GM12878 (cell line): ENCODE results near the gene PPFIA3. TPM values are rescaled to one million over a fixed set of nuclear protein-coding genes. Genes with fewer than 3 reads are reported as not detected.

Experiments
- ATAC-seq: fragments of 200-7000 bp; cut with Tn5 transposase; 3 replicates; pipeline ENCODE4 v1.9.1; 2020; ENCODE audit warnings: mild to moderate bottlenecking, moderate library complexity
- BruUV-seq: library from RNA; stranded (reverse); fragments of 400-500 nt; replicated peaks from 2 replicates; lab custom pipeline; 2021; lab: Mats Ljungman, UMichigan
- CTCF ChIA-PET: fragments of 300-600 bp; sonication (Branson Sonifier 250); formaldehyde crosslinking; extraction: SDS; loops from one replicate; lab custom pipeline; 2021; ENCODE audit warnings: inconsistent platforms; lab: Yijun Ruan, JAX
- POLR2A ChIA-PET: fragments of 350-600 bp; formaldehyde crosslinking; extraction: SDS; loops from one replicate; lab custom pipeline; 2021; ENCODE audit warnings: inconsistent platforms; lab: Charles Lee
- RAD21 ChIA-PET: fragments of 300-600 bp; sonication (Branson Sonifier 250); formaldehyde crosslinking; loops from one replicate; lab custom pipeline; 2023; ENCODE audit warnings: antibody characterized with exemption; ENCODE audit not compliant: unreplicated experiment; lab: Charles Lee
- SMC1A ChIA-PET: fragments of 300-600 bp; sonication (Branson Sonifier 250); formaldehyde crosslinking; loops from one replicate; lab custom pipeline; 2023; ENCODE audit not compliant: unreplicated experiment, uncharacterized antibody; lab: Charles Lee
- DNase-seq: peaks from one replicate; pipeline ENCODE4 v3.0.0-alpha.2; 2011; ENCODE audit warnings: low read depth, low spot score
- FAIRE-seq: peaks from 3 replicates; lab custom pipeline; 2011; peaks lifted over from hg19 to GRCh38; lab: Jason Lieb, UNC
- H2AFZ ChIP-seq: 2 replicates; pipeline ENCODE4 v1.6.0; 2011; ENCODE audit warnings: low read depth, low read length, control low read depth; ENCODE audit not compliant: control insufficient read depth
- H3K27ac ChIP-seq: 2 replicates; pipeline ENCODE4 v1.5.1; 2011; ENCODE audit warnings: control low read depth; ENCODE audit not compliant: control insufficient read depth, insufficient read depth
- H3K27me3 ChIP-seq, 2 experiments: replicated peaks in 1 of 2; 2 replicates each; pipeline versions ENCODE4 v1.6.0 to v1.6.1; 2011; ENCODE audit warnings: low read length in 1 of 2; ENCODE audit not compliant: control insufficient read depth in 2 of 2, insufficient read depth in 2 of 2
- H3K36me3 ChIP-seq, 2 experiments: 2 replicates each; pipeline ENCODE4 v1.5.1; 2011; ENCODE audit warnings: low read length in 1 of 2; ENCODE audit not compliant: control insufficient read depth in 2 of 2, insufficient read depth in 2 of 2
- H3K4me1 ChIP-seq: 2 replicates; pipeline ENCODE4 v1.6.1; 2011; ENCODE audit warnings: mild to moderate bottlenecking, low read length, moderate library complexity, mixed read lengths; ENCODE audit not compliant: control insufficient read depth, insufficient read depth
- H3K4me2 ChIP-seq: 2 replicates; pipeline ENCODE4 v1.6.0; 2011; ENCODE audit warnings: control low read depth; ENCODE audit not compliant: control insufficient read depth, insufficient read depth
- H3K4me3 ChIP-seq: fragments of 200-600 bp; sonication (generic); 2 replicates; pipeline ENCODE4 v1.5.1; 2016
- H3K79me2 ChIP-seq: 2 replicates; pipeline ENCODE4 v1.6.0; 2011; ENCODE audit warnings: low read length; ENCODE audit not compliant: control insufficient read depth, insufficient read depth
- H3K9ac ChIP-seq: 2 replicates; pipeline ENCODE4 v1.8.0; 2011; ENCODE audit warnings: low read length, control low read depth, mixed read lengths; ENCODE audit not compliant: control insufficient read depth, insufficient read depth
- H3K9me3 ChIP-seq: replicated peaks from 3 replicates; pipeline ENCODE4 v1.5.1; 2011; ENCODE audit warnings: mild to moderate bottlenecking, low read length; ENCODE audit not compliant: control insufficient read depth, insufficient read depth
- H4K20me1 ChIP-seq: 2 replicates; pipeline ENCODE4 v1.6.0; 2011; ENCODE audit not compliant: control insufficient read depth, insufficient read depth
- CEBPB ChIP-seq, 2 experiments: fragments of 150-350 bp in 1 of 2; IDR thresholded peaks; 2 replicates each; pipeline ENCODE4 v1.6.1; 2012 to 2014; ENCODE audit warnings: low read depth in 2 of 2, low read length in 2 of 2, borderline replicate concordance in 1 of 2, inconsistent platforms in 1 of 2
- EGR1 ChIP-seq, 2 experiments: IDR thresholded peaks; 1 replicate in 1 of 2; 2 replicates in 1 of 2; pipeline ENCODE4 v1.6.1; 2011 to 2012; ENCODE audit warnings: low read depth in 2 of 2, low read length in 2 of 2, borderline replicate concordance in 1 of 2, mild to moderate bottlenecking in 1 of 2, moderate library complexity in 1 of 2
- HCFC1 ChIP-seq: fragments of 150-350 bp; IDR thresholded peaks from 2 replicates; pipeline ENCODE4 v1.6.1; 2014; ENCODE audit warnings: low read length
- POLR2AphosphoS2 ChIP-seq: IDR thresholded peaks from 2 replicates; pipeline ENCODE4 v1.6.1; 2011; ENCODE audit warnings: low read depth, mild to moderate bottlenecking, low read length, improper control_type of control experiment, moderate library complexity
- RAD51 ChIP-seq: fragments of 450-650 bp; IDR thresholded peaks from 2 replicates; pipeline ENCODE4 v1.6.1; 2016; ENCODE audit warnings: moderate library complexity, mild to moderate bottlenecking, inconsistent platforms
- ZSCAN29 ChIP-seq: fragments of 450-650 bp; IDR thresholded peaks from 2 replicates; pipeline ENCODE4 v1.6.1; 2017; ENCODE audit warnings: mild to moderate bottlenecking, moderate library complexity
- WGBS: methylation state at CpG from one replicate; pipeline ENCODE4 v1.1.6; 2016; ENCODE audit warnings: low lambda C conversion rate; ENCODE audit not compliant: insufficient replicate concordance, insufficient coverage; ENCODE audit errors: missing lambda C conversion rate; 5-methylcytosine and 5-hydroxymethylcytosine counted together
- in situ Hi-C: fragments of 300-500 bp; cut with MboI; formaldehyde crosslinking; loops from 9 replicates; pipeline ENCODE4 v1.14.3; 2018; ENCODE audit warnings: mixed read lengths
- intact Hi-C: fragments of 100-400 bp; cut with micrococcal nuclease; formaldehyde crosslinking; loops from one replicate; pipeline ENCODE4 v1.14.2; 2022; ENCODE audit not compliant: unreplicated experiment
- polyA plus RNA-seq, 11 experiments: library from polyadenylated mRNA; depleted of rRNA in 4 of 11; unstranded in 6 of 11; stranded (reverse) in 5 of 11; fragments of >200 nt; fragmentation: Nextera tagmentation in 4 of 11; fragmentation: Illumina TruSeq in 1 of 11; extraction: Ambion mirVana in 4 of 11; extraction: Trizol in 1 of 11; gene quantifications; 1 replicate in 1 of 11; 2 replicates in 10 of 11; pipeline versions ENCODE4 v1.2.1 to v1.2.3, GENCODE V29; 2011 to 2016; ENCODE audit warnings: inconsistent platforms in 2 of 11, missing spikeins in 2 of 11, low read depth in 1 of 11
- total RNA-seq, 4 experiments: library from RNA; depleted of rRNA in 3 of 4; stranded (reverse); fragments of >200 nt in 3 of 4; fragmentation: Illumina TruSeq in 1 of 4; extraction: Trizol in 1 of 4; gene quantifications; 2 replicates each; pipeline versions ENCODE4 v1.2.1 to v1.2.3, GENCODE V29; 2013 to 2021
- TF ChIP-seq, protein P1 (sequence below): fragments of 150-350 bp; IDR thresholded peaks from 2 replicates; pipeline ENCODE4 v1.6.1; 2016; ENCODE audit warnings: low read depth, low read length
- TF ChIP-seq, protein P2 (sequence below): fragments of 450-650 bp; IDR thresholded peaks from 2 replicates; pipeline ENCODE4 v1.6.1; 2017; ENCODE audit warnings: antibody characterized with exemption, mild to moderate bottlenecking, moderate library complexity

The PPFIA3 gene
- total and polyA plus RNA-seq, 10 of the 15 experiments (the other 5 are each of a cell fraction or from before 2014, with no cell fraction given) = 0.11 to 1.7 (median 0.73) TPM; not detected in 3

DNA sequence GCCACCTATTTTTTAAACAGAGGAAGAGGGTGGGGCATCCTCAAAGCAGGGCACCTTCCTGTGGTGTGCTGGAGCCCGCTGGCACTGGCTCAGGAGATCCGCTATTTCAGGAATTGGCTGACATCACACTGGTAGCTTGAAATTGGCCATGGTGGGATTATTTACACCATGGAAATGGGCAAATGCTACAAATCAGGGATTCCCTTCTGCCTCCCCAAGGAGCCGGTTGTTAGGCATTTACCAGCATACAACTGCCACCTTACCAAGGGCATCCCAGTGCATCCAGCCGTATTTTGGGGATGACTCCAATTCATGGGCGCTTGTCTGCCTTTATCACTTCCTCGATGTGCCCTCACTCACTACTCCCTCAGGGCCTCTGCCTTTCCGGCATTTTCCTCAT lies 21.6 kb downstream of the PPFIA3 start:
- ATAC-seq (no peak), DNase-seq (no peak), FAIRE-seq (no peak)
- TF ChIP-seq POLR2AphosphoS2 = no peak
- no peak for TF ChIP-seq EGR1 (IDR thresholded peaks at IDR 0.05; ENCODE audit: borderline replicate concordance in 1 of 2, low read depth in 2 of 2, low read length in 2 of 2)
- no peak for TF ChIP-seq RAD51
- TF ChIP-seq CEBPB (IDR thresholded peaks at IDR 0.05; ENCODE audit: borderline replicate concordance in 1 of 2, low read depth in 2 of 2, low read length in 2 of 2) = no peak
- TF ChIP-seq ZSCAN29 = no peak
- TF ChIP-seq HCFC1 = no peak
- TF ChIP-seq, protein P1, sequence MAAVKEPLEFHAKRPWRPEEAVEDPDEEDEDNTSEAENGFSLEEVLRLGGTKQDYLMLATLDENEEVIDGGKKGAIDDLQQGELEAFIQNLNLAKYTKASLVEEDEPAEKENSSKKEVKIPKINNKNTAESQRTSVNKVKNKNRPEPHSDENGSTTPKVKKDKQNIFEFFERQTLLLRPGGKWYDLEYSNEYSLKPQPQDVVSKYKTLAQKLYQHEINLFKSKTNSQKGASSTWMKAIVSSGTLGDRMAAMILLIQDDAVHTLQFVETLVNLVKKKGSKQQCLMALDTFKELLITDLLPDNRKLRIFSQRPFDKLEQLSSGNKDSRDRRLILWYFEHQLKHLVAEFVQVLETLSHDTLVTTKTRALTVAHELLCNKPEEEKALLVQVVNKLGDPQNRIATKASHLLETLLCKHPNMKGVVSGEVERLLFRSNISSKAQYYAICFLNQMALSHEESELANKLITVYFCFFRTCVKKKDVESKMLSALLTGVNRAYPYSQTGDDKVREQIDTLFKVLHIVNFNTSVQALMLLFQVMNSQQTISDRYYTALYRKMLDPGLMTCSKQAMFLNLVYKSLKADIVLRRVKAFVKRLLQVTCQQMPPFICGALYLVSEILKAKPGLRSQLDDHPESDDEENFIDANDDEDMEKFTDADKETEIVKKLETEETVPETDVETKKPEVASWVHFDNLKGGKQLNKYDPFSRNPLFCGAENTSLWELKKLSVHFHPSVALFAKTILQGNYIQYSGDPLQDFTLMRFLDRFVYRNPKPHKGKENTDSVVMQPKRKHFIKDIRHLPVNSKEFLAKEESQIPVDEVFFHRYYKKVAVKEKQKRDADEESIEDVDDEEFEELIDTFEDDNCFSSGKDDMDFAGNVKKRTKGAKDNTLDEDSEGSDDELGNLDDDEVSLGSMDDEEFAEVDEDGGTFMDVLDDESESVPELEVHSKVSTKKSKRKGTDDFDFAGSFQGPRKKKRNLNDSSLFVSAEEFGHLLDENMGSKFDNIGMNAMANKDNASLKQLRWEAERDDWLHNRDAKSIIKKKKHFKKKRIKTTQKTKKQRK = no peak
- TF ChIP-seq, protein P2, sequence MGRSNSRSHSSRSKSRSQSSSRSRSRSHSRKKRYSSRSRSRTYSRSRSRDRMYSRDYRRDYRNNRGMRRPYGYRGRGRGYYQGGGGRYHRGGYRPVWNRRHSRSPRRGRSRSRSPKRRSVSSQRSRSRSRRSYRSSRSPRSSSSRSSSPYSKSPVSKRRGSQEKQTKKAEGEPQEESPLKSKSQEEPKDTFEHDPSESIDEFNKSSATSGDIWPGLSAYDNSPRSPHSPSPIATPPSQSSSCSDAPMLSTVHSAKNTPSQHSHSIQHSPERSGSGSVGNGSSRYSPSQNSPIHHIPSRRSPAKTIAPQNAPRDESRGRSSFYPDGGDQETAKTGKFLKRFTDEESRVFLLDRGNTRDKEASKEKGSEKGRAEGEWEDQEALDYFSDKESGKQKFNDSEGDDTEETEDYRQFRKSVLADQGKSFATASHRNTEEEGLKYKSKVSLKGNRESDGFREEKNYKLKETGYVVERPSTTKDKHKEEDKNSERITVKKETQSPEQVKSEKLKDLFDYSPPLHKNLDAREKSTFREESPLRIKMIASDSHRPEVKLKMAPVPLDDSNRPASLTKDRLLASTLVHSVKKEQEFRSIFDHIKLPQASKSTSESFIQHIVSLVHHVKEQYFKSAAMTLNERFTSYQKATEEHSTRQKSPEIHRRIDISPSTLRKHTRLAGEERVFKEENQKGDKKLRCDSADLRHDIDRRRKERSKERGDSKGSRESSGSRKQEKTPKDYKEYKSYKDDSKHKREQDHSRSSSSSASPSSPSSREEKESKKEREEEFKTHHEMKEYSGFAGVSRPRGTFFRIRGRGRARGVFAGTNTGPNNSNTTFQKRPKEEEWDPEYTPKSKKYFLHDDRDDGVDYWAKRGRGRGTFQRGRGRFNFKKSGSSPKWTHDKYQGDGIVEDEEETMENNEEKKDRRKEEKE = no peak
- ChIA-PET CTCF (interaction anchor here (0.9 kb wide), 1 partner anchor 84 kb away, joined by 3 read pairs; no protein-coding TSS in a partner anchor), RAD21 (no interaction called here), POLR2A (no interaction called here), SMC1A (no interaction called here)
- intact Hi-C loops = no loop called here
- Histone ChIP-seq H4K20me1 (no peaks in the 10 kb centered on the region), H3K9me3 (no peaks in the 10 kb centered on the region), H3K4me3 (no peak overlapping the region), H2AFZ (no peak overlapping the region), H3K9ac (no peak overlapping the region), H3K36me3 (no peaks in the 10 kb centered on the region), H3K27ac (no peak overlapping the region), H3K79me2 (no peaks in the 10 kb centered on the region), H3K4me1 (no peaks in the 10 kb centered on the region; the same call in 1 of the 2 replicates), H3K27me3 (no peaks in the 10 kb centered on the region), H3K4me2 (no peak overlapping the region)
- whole genome bisulfite sequencing = 53% methylated on average over 7 of the region's 7 CpGs
- in situ Hi-C loops = no loop called here
- no TSS peak for BruUV-seq
